NB4 (cell line): Measurements from ENCODE around the gene CIPC.

Experiments used
- DNase-seq: peaks from one replicate; pipeline ENCODE4 v3.0.0; 2010; ENCODE audit warnings: low read depth
- H3K4me3 ChIP-seq: one replicate; pipeline ENCODE4 v1.5.1; 2011; ENCODE audit warnings: mild to moderate bottlenecking, low read depth, low read length, moderate library complexity
- CTCF ChIP-seq: IDR thresholded peaks from one replicate; pipeline ENCODE4 v1.5.1; 2012; ENCODE audit warnings: low read depth, low read length
- MAX ChIP-seq: IDR thresholded peaks from 2 replicates; pipeline ENCODE4 v1.6.1; 2011; ENCODE audit warnings: low read depth, low read length
- MYC ChIP-seq: IDR thresholded peaks from 2 replicates; pipeline ENCODE4 v1.6.1; 2011; ENCODE audit warnings: low read depth, low read length
- POLR2A ChIP-seq: IDR thresholded peaks from 2 replicates; pipeline ENCODE4 v1.6.1; 2011; ENCODE audit warnings: mild to moderate bottlenecking; ENCODE audit not compliant: insufficient read length; ENCODE audit errors: extremely low read depth

The CIPC gene

GRCh38 chr14:77110286-77110685, 12.2 kb downstream of the CIPC start:
- no peak overlapping the region for H3K4me3 ChIP-seq
- TF ChIP-seq CTCF = no peak
- TF ChIP-seq MYC = no peak
- no peak for TF ChIP-seq POLR2A
- TF ChIP-seq MAX = no peak
- no peak for DNase-seq

GRCh38 chr14:77111021-77111420, 13.0 kb downstream of the CIPC start:
- no peak overlapping the region for H3K4me3 ChIP-seq
- DNase-seq = no peak
- TF ChIP-seq CTCF (no peak), POLR2A (no peak), MAX (no peak), MYC (no peak)

GRCh38 chr14:77113644-77114043, 15.6 kb downstream of the CIPC start:
- no peak for TF ChIP-seq MYC
- TF ChIP-seq POLR2A = no peak
- no peak for TF ChIP-seq MAX
- TF ChIP-seq CTCF = no peak
- DNase-seq = no peak
- H3K4me3 ChIP-seq = no peak overlapping the region

GRCh38 chr14:77114609-77115008, 16.6 kb downstream of the CIPC start:
- no peak for DNase-seq
- TF ChIP-seq MYC (no peak), MAX (no peak), POLR2A (no peak), CTCF (no peak)
- no peak overlapping the region for H3K4me3 ChIP-seq

GRCh38 chr14:77116172-77116817, 18.2 kb downstream of the CIPC start:
- no peak for DNase-seq
- TF ChIP-seq MAX (no peak), MYC (no peak), POLR2A (no peak), CTCF (no peak)
- H3K4me3 ChIP-seq = no peak overlapping the region
